HG03342 (cell line): ENCODE results near the gene CGB7.
"Not testable (repeated sequence)": the region's sequence is repeated elsewhere in the genome, so short reads cannot be mapped to it uniquely, and the experiment has no call there.

Experiments
- ATAC-seq: cut with Tn5 transposase; IDR thresholded peaks from one replicate; pipeline ENCODE4 v1.9.1; 2021; ENCODE audit warnings: mild to moderate bottlenecking, moderate library complexity; ENCODE audit not compliant: unreplicated experiment

Gene CGB7

GRCh38 chr19:49042666-49043065, 14.9 kb downstream of the CGB7 start:
- ATAC-seq: not testable (repeated sequence)

DNA sequence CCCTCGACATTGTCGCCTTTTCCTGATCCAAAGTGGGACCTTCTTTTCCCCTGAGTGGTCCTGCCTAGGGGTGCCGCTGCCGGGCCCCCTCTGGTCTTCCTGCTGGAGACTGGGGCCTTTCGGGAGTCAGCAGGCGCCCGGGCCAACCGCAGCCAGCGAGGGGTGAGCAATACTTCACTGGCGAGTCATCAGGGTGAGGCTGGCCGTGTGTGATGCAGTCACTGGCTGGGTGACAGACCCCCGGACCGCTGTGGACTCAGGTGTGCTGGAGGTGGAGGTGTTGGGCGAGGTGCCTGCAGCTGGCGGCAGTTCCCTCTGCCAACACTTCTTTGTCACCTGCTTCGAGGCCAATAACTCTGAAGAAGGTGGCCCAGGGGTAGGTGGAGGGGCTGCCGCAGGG, 15.4 kb downstream of the CGB7 start:
- no peak for ATAC-seq

DNA sequence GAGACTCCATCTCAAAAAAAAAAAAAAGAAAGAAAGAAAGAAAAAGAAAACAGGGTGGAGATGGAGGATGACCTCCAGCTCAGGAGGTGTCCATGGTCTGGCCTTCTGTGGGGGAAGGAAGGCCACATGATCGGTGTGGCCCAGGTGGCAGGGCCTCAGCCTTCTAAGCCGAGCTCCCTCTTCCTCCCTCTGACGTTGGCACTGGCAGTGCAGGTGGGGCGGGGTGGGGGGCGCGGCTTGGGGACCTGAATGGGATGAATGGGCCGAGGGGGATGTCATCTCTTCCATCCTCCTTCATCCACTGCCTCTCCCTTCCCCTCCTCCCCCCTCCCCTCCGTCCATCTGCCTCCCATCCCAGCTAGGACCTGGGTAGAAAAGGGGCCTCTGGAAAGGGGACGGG, 17.8 kb downstream of the CGB7 start:
- ATAC-seq: not testable (repeated sequence)

DNA sequence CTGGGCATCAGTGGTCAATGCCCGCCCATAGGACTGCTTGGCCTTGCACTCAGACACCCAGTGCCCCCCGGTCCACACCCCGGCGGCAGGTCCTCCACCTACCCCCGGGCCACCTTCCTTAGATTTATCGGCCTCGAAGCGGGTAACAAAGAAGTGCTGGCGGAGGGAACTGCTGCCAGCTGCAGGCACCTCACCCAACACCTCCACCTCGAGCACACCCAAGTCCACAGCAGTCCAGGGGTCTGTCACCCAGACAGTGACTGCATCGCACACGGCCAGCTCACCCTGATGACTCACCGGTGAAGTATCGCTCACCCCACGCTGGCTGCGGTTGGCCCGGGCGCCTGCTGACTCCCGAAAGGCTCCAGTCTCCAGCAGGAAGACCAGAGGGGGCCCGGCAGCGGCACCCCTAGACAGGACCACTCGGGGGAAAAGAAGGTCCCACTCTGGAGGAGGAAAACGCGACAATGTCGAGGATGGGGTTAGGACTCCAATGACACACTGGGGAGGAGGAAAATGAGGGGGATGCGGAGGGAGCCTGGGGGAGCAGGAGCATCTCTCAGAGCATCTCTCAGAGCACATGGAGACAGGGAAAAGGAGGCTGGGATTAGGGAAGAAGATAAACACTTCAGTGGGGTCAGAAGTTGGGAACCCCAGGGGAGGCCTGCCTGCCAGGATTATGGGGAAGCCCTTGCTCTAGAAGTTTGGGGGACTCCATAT, 18.8 kb downstream of the CGB7 start:
- not testable (repeated sequence) for ATAC-seq

DNA sequence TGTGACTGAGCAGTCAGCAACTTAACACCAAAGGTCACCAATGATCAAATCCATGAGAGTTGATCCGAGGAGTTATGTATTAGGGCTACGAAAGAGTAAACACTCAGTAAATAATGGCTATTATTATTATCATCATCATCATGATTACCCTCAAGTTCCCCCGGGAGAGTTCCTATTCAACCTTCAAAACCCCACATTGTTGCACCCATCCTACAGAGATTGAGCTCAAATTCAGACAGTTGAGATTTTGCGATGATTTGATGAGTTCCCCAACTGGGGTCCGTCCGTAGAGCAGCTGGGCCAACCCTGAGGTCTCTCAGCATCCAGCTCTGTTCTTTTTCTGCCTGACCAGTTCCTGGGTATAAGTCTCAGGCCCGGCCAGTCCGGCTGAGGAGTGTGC, 19.4 kb downstream of the CGB7 start:
- ATAC-seq: not testable (repeated sequence)

DNA sequence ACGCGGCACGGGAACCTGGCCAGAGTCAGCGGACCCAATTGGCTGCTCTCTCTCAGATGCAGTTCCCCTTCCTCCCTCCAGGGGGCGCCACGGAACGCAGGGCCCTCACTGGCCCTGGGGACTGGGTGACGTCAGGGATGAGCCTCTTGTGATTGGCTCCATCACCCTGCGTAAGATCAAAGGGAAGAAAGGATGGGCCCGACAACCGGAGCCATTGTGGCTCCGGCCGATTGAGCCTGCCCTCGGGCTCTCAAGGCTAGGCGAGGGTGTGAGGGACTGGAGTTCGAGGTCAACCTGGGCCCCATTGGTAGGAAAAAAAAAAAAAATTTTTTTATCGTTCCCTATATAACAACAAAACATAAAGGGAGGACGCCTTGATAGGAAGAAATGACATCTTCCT, 20.7 kb downstream of the CGB7 start, which contains the start of gene CGB1:
TSS of gene CGB1 (minus strand) at position 81 of the 400 bp plus-strand sequence. CDS start 184 bp downstream, outside the sequence.
- not testable (repeated sequence) for ATAC-seq

GRCh38 chr19:49031642-49032301, 25.8 kb downstream of the CGB7 start, which contains the start of gene CGB2:
Gene CGB2 (plus strand): TSS chr19:49031890. CDS start chr19:49032096, 206 bp downstream.
- ATAC-seq: not testable (repeated sequence)

- ATAC-seq: not testable (repeated sequence)
Measured at GRCh38 chr19:49030323-49030722, 27.2 kb downstream of the CGB7 start.

- not testable (repeated sequence) for ATAC-seq
Measured at GRCh38 chr19:49029749-49030148, 27.8 kb downstream of the CGB7 start.

DNA sequence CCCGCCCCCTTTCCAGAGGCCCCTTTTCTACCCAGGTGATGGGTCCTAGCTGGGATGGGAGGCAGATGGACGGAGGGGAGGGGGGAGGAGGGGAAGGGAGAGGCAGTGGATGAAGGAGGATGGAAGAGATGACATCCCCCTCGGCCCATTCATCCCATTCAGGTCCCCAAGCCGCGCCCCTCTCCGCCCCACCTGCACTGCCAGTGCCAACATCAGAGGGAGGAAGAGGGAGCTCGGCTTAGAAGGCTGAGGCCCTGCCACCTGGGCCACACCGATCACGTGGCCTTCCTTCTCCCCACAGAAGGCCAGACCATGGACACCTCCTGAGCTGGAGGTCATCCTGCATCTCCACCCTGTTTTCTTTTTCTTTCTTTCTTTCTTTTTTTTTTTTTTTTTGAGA, 28.9 kb downstream of the CGB7 start:
- ATAC-seq: not testable (repeated sequence)

GRCh38 chr19:49025599-49025998, 31.9 kb downstream of the CGB7 start:
- not testable (repeated sequence) for ATAC-seq

DNA sequence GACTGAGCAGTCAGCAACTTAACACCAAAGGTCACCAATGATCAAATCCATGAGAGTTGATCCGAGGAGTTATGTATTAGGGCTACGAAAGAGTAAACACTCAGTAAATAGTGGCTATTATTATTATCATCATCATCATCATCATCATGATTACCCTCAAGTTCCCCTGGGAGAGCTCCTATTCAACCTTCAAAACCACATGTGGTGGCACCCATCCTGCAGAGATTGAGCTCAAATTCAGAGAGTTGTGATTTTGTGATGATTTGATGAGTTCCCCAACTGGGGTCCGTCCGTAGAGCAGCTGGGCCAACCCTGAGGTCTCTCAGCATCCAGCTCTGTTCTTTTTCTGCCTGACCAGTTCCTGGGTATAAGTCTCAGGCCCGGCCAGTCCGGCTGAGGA, 32.5 kb downstream of the CGB7 start:
- ATAC-seq: not testable (repeated sequence)

DNA sequence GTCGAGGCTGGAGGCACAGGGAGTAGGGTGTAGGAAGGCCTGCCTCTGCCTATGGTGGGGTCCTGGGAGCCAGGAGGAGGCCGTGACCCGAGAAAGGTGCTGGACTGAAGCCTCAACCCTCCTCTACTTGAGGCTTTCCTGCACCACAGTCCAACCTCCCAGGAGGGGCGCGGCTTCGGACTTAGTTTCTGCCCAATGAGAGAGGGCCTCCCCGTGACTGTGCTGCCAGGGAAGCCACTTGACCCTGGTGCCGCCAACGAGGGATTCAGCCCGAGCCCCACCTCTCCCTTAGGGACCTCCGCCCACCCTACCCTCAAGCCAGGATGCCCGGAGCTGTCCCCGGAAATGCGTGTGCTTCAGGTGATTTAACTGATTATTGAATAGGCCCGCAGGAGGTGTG, 33.3 kb downstream of the CGB7 start, which contains the start of gene CGB3:
TSS of gene CGB3 (minus strand) at position 101 of the 400 bp plus-strand sequence. CDS start 362 bp downstream, outside the sequence.
- ATAC-seq: not testable (repeated sequence)

- ATAC-seq: no peak
Measured at GRCh38 chr19:49022116-49022515, 35.4 kb downstream of the CGB7 start.

GRCh38 chr19:49020931-49021895, 36.3 kb downstream of the CGB7 start:
- ATAC-seq: no peak

GRCh38 chr19:49020342-49020741, 37.2 kb downstream of the CGB7 start:
- no peak for ATAC-seq

DNA sequence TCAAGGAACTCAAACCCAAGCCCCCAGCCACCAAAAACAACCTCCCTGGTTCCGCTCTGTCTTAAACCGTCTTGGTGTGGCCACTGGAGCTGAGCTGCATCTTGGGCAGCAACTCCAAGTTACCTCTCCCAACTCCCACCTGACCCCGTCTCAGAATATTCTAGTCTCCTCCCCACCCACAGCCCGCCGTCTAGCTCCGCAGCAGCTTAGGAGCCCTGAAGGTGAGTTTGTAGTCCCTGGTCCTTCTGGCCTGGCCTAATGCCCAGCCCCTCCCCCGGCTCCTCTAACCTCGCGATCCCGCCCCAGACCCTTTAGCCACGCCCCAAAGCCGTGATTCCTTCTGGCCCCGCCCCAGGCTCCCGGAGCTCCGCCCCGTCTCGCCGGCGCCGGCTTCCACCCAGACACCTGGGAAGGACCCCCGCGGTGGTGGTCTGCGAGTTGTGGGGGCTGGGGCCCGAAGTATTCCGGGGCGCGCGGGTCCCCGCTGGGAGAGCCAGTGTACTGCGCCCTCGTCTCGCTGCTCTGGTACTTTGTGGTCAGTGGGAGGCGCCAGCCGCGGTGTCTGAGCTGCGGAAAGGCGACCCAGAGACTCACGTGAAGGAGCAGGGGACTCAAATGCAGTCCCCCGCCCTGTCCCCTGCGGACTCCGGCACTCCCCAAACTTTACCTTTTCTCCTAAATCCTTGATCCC, 38.2 kb downstream of the CGB7 start:
- no peak for ATAC-seq

DNA sequence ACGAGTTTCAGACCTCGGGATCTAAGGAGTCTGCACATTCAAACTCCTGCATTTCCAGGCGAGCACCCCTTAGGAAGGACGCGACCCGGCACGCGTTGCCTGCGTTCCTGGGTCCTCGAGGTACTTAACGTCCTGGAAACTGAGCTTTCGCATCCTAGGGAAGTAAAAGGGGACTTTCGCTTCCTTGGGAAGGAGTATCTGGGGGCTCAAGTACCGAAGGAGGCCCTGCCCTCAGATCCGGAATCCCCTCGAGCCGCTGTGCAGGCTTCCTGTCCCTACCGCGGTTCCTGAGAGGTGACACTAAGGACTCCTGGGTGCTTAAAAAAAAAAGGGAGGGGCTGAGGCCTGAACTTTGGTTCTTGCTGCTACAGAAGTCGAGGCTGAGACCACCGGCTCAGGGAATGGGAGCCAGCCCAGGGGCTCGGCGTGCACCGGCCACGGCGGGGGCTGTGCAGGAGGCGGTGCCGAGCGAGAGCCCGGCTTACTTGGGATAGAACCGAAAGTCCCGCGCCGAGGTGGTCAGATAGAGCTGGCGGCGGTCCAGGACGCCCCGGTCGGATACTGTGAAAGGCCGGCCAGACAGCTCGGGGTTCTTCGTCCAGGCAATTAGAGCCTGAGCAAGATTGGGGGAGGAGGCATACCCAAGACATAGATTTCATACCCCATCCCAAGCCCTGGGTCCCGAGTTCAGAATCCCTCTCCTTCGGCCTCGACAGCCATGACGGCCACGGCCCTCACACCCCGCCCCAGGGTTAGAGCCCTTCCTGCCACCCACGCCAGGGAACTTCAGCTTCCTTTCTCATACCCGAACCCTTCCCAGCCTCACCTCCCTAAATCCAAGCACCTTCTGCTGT, 38.9 kb downstream of the CGB7 start:
- not testable (repeated sequence) for ATAC-seq

DNA sequence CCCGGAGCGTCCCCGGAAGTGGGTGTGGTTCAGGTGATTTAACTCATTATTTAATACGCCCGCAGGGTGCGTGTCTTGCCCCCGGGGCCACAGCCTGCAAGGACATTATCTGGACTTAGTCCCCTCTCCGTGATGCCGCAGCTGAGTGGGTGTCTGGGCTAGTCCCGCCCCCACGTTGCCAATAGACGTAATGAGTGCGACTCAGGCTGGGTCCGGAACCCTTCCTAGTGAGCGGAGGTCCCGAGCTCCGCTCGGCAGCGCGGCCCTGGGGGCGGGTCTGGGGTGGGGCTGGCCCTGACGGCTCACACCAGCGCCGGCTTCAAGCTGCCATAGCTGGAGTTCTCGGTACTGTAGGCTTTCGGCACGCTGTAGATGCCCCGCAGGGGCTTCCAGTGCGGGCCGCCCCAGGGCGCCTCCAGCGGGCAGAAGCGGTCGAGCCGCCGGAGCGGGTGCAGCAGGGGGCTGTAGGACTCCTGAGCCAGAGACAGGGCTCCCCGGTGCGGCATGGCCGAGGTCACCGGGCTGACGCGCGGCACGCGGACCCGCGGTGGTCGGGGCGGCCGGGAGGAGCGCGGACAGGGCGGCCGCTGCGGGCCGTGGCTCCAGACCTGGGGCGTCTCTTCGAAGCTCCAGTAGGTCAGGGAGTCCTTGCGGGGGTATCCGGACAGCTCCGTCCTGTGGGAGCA, 39.7 kb downstream of the CGB7 start:
- ATAC-seq: peak; percentile 47
